Measurements from ENCODE around the gene INVS.

- no peak for TF ChIP-seq POLR2A (IDR thresholded peaks at IDR 0.05)
- no peak for TF ChIP-seq CTCF (IDR thresholded peaks at IDR 0.05)
- no peak for TF ChIP-seq EP300 (IDR thresholded peaks at IDR 0.05)
Measured at GRCh38 chr9:100160021-100160420, 61.0 kb downstream of the INVS start.
